HCT116 (cell line): Measurements from ENCODE around the gene SCAMP1. TPM values are rescaled to one million over a fixed set of nuclear protein-coding genes. Genes with fewer than 3 reads are reported as not detected.

ENCODE experiments used
- ATAC-seq: fragments of 200-7000 bp; cut with Tn5 transposase; 2 replicates; pipeline ENCODE4 v1.9.1; 2020; ENCODE audit warnings: mild to moderate bottlenecking, moderate library complexity
- BruUV-seq: library from RNA; stranded (reverse); fragments of 400-500 nt; replicated peaks from 2 replicates; lab custom pipeline; 2021; lab: Mats Ljungman, UMichigan
- CTCF ChIA-PET: fragments of 300-600 bp; sonication (Branson Sonifier 250); formaldehyde crosslinking; loops from one replicate; lab custom pipeline; 2021; ENCODE audit warnings: antibody characterized with exemption; lab: Charles Lee
- POLR2A ChIA-PET: fragments of 300-600, 350-600 bp; sonication (Branson Sonifier 250); formaldehyde crosslinking; loops from one replicate; lab custom pipeline; 2021; ENCODE audit warnings: antibody characterized with exemption; lab: Charles Lee
- RAD21 ChIA-PET, 2 experiments: fragments of 300-600 bp; sonication (Branson Sonifier 250); formaldehyde crosslinking; loops; one replicate each; lab custom pipeline; 2023; ENCODE audit warnings: low total read pairs in 2 of 2; ENCODE audit not compliant: uncharacterized antibody in 2 of 2, unreplicated experiment in 2 of 2, low non-redundant PET in 1 of 2; lab: Charles Lee
- DNase-seq: peaks from one replicate; pipeline ENCODE4 v3.0.0-alpha.2; 2010; ENCODE audit warnings: low read depth, low spot score
- H2AFZ ChIP-seq: fragments of 200-600 bp; shearing (Covaris generic), sonication (generic); 2 replicates; pipeline ENCODE4 v1.6.1; 2017; ENCODE audit warnings: low read depth, mixed run types, mixed read lengths, antibody characterized with exemption, low read length; ENCODE audit not compliant: poor library complexity, severe bottlenecking
- H3K27ac ChIP-seq: 2 replicates; pipeline ENCODE4 v1.5.1; 2012; ENCODE audit warnings: low read depth, low read length
- H3K27me3 ChIP-seq: fragments of 200-600 bp; sonication (generic); 2 replicates; pipeline ENCODE4 v1.6.1; 2016; ENCODE audit warnings: mixed run types, low read length, mixed read lengths; ENCODE audit not compliant: insufficient read depth
- H3K36me3 ChIP-seq, 2 experiments: fragments of 200-500 bp in 1 of 2; fragments of 200-600 bp in 1 of 2; sonication (Bioruptor generic) in 1 of 2; sonication (generic) in 1 of 2; 2 replicates each; pipeline versions ENCODE4 v1.5.1 to v1.6.1; 2014 to 2016; ENCODE audit warnings: low read length in 2 of 2, inconsistent platforms in 1 of 2, mixed read lengths in 1 of 2, mixed run types in 1 of 2; ENCODE audit not compliant: insufficient read depth in 2 of 2, control insufficient read depth in 1 of 2
- H3K4me1 ChIP-seq, 2 experiments: fragments of 200-600 bp in 1 of 2; sonication (generic) in 1 of 2; 2 replicates each; pipeline versions ENCODE4 v1.5.1 to v1.6.1; 2012 to 2017; ENCODE audit warnings: low read length in 2 of 2, inconsistent platforms in 1 of 2, mild to moderate bottlenecking in 1 of 2, mixed read lengths in 1 of 2, mixed run types in 1 of 2, moderate library complexity in 1 of 2; ENCODE audit not compliant: insufficient read depth in 2 of 2, control insufficient read depth in 1 of 2
- H3K4me2 ChIP-seq: fragments of 200-600 bp; sonication (generic); 2 replicates; pipeline ENCODE4 v1.6.1; 2017; ENCODE audit warnings: mixed run types, low read length, mixed read lengths
- H3K4me3 ChIP-seq, 2 experiments: fragments of 200-600 bp in 1 of 2; sonication (generic) in 1 of 2; replicated peaks in 1 of 2; 2 replicates each; pipeline ENCODE4 v1.5.1; 2011 to 2016; ENCODE audit warnings: low read length in 2 of 2, control low read depth in 1 of 2, low read depth in 1 of 2, mild to moderate bottlenecking in 1 of 2, mixed read lengths in 1 of 2, mixed run types in 1 of 2
- H3K79me2 ChIP-seq: fragments of 200-600 bp; sonication (generic); 2 replicates; pipeline ENCODE4 v1.6.1; 2017; ENCODE audit warnings: mild to moderate bottlenecking, mixed run types, low read length, moderate library complexity, mixed read lengths; ENCODE audit not compliant: insufficient read depth
- H3K9ac ChIP-seq: fragments of 200-600 bp; sonication (generic); 2 replicates; pipeline ENCODE4 v1.6.1; 2016; ENCODE audit warnings: low read length, mixed read lengths
- H3K9me2 ChIP-seq: fragments of 200-600 bp; sonication (generic), shearing (Covaris generic); 2 replicates; pipeline ENCODE4 v1.6.1; 2017; ENCODE audit warnings: mixed run types, mild to moderate bottlenecking, moderate library complexity; ENCODE audit not compliant: insufficient read depth
- H3K9me3 ChIP-seq, 2 experiments: fragments of 200-500 bp in 1 of 2; fragments of 200-600 bp in 1 of 2; sonication (Bioruptor generic) in 1 of 2; sonication (generic) in 1 of 2; 2 replicates each; pipeline ENCODE4 v1.6.1; 2014 to 2017; ENCODE audit warnings: low read length in 2 of 2, mixed read lengths in 2 of 2, inconsistent platforms in 1 of 2, low read depth in 1 of 2, mild to moderate bottlenecking in 1 of 2, mixed run types in 1 of 2, moderate library complexity in 1 of 2; ENCODE audit not compliant: control insufficient read depth in 1 of 2, insufficient read depth in 1 of 2
- H4K20me1 ChIP-seq: fragments of 200-600 bp; sonication (generic), shearing (Covaris generic); 2 replicates; pipeline ENCODE4 v1.6.1; 2017; ENCODE audit warnings: mixed run types, mild to moderate bottlenecking, moderate library complexity; ENCODE audit not compliant: insufficient read depth
- EGR1 ChIP-seq: IDR thresholded peaks from 2 replicates; pipeline ENCODE4 v1.6.1; 2012; ENCODE audit warnings: low read depth
- EZH2 ChIP-seq: fragments of 200-600 bp; sonication (generic); IDR thresholded peaks from 2 replicates; pipeline ENCODE4 v1.6.1; 2017; ENCODE audit warnings: antibody characterized with exemption, mixed run types
- EZH2phosphoT487 ChIP-seq: fragments of 200-600 bp; IDR thresholded peaks from 2 replicates; pipeline ENCODE4 v1.6.1; 2018; ENCODE audit warnings: antibody characterized with exemption, borderline replicate concordance
- FOSL1 ChIP-seq: IDR thresholded peaks from 2 replicates; pipeline ENCODE4 v1.6.1; 2012; ENCODE audit warnings: low read depth
- MAX ChIP-seq: IDR thresholded peaks from 2 replicates; pipeline ENCODE4 v1.6.1; 2012
- POLR2A ChIP-seq: IDR thresholded peaks from 2 replicates; pipeline ENCODE4 v1.7.0; 2011; ENCODE audit warnings: borderline replicate concordance; ENCODE audit not compliant: insufficient read depth, insufficient read length; ENCODE audit errors: extremely low read depth
- POLR2AphosphoS5 ChIP-seq: IDR thresholded peaks from 2 replicates; pipeline ENCODE4 v1.6.1; 2011; ENCODE audit warnings: mild to moderate bottlenecking, low read depth, low read length, moderate library complexity
- REST ChIP-seq: IDR thresholded peaks from 2 replicates; pipeline ENCODE4 v1.6.1; 2012; ENCODE audit warnings: low read depth
- SRF ChIP-seq: IDR thresholded peaks from 2 replicates; pipeline ENCODE4 v1.6.1; 2012; ENCODE audit warnings: low read depth
- TCF7L2 ChIP-seq: IDR thresholded peaks from 2 replicates; pipeline ENCODE4 v1.7.0; 2011; ENCODE audit warnings: borderline replicate concordance, inconsistent platforms; ENCODE audit not compliant: insufficient read depth, insufficient read length; ENCODE audit errors: extremely low read depth
- YY1 ChIP-seq: IDR thresholded peaks from 2 replicates; pipeline ENCODE4 v1.6.1; 2011; ENCODE audit warnings: low read length, low read depth, moderate library complexity, mild to moderate bottlenecking; ENCODE audit not compliant: insufficient replicate concordance; ENCODE audit errors: extremely low read depth
- ZBTB33 ChIP-seq: IDR thresholded peaks from 2 replicates; pipeline ENCODE4 v1.6.1; 2011; ENCODE audit warnings: mild to moderate bottlenecking, low read length, moderate library complexity; ENCODE audit not compliant: insufficient replicate concordance; ENCODE audit errors: extremely low read depth
- ZFX ChIP-seq: fragments of 450-650 bp; IDR thresholded peaks from 2 replicates; pipeline ENCODE4 v1.6.1; 2017
- ZNF274 ChIP-seq: fragments of 200-500 bp; sonication (Bioruptor generic); IDR thresholded peaks from 2 replicates; pipeline ENCODE4 v1.6.1; 2014; ENCODE audit warnings: mild to moderate bottlenecking, low read depth, low read length, inconsistent platforms
- intact Hi-C: fragments of 100-400 bp; cut with micrococcal nuclease; formaldehyde crosslinking; loops from 2 replicates; pipeline ENCODE4 v1.10.0; 2022
- total RNA-seq: library from RNA; stranded (reverse); gene quantifications from one replicate; pipeline ENCODE4 v1.2.1, GENCODE V29; 2021; ENCODE audit not compliant: unreplicated experiment
- TF ChIP-seq, protein P1 (sequence below): IDR thresholded peaks from 2 replicates; pipeline ENCODE4 v1.6.1; 2012

SCAMP1 gene
- total RNA-seq, 1 experiment from 2014 or later, result 46.4 TPM

GRCh38 chr5:78345485-78345884, 14.9 kb upstream of the SCAMP1 start:
- no peak for TF ChIP-seq MAX
- TF ChIP-seq TCF7L2, result no peak
- ATAC-seq, result no peak
- H3K27ac ChIP-seq, result no peak overlapping the region

DNA sequence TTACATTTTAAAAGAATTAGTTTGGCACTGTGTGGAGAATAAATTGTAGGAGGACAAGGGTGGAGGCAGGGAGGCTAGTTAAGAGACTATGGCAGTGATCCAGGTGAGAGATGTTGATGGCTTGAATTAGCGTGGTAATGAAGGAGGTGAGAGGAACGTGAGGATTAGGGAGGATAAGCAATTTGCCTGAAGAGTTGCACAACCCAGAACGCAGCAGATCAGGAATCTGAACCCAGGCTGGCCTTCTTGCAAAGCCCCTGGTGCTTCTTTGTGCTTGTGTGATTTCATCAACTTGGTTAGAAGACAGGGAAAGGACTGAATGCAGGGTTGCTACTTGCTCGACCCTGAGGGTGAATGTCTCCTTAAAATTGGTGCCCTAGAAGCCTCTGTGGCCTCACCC, 6.9 kb upstream of the SCAMP1 start:
- Histone ChIP-seq H3K27me3 (no peaks in the 10 kb centered on the region), H3K36me3 (no peaks in the 10 kb centered on the region), H3K9me3 (no peaks in the 10 kb centered on the region), H3K4me3 (no peak overlapping the region), H3K9ac (no peak overlapping the region), H3K4me2 (no peak overlapping the region), H3K27ac (no peak overlapping the region), H3K9me2 (no peaks in the 10 kb centered on the region)
- intact Hi-C loops, result no loop called here
- DNase-seq, result no peak
- ChIA-PET CTCF (no interaction called here), RAD21 (no interaction called here)
- TF ChIP-seq ZNF274 (no peak), EGR1 (no peak), ZBTB33 (no peak), ZFX (no peak), YY1 (no peak), FOSL1 (no peak), EZH2phosphoT487 (no peak), POLR2A (no peak), SRF (no peak), REST (no peak), POLR2AphosphoS5 (no peak), EZH2 (no peak)
- TF ChIP-seq, protein P1, sequence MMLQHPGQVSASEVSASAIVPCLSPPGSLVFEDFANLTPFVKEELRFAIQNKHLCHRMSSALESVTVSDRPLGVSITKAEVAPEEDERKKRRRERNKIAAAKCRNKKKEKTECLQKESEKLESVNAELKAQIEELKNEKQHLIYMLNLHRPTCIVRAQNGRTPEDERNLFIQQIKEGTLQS, result no peak
- TF ChIP-seq, all 23 proteins: peak for 0
- BruUV-seq, result no TSS peak
- H4K20me1 ChIP-seq, result no peaks in the 10 kb centered on the region
- POLR2A ChIA-PET, result no interaction called here
- no peak overlapping the region for H2AFZ ChIP-seq
- no peak for ATAC-seq
- peaks cover 3% of the 10 kb centered on the region for H3K79me2 ChIP-seq
- no peaks in the 10 kb centered on the region for H3K4me1 ChIP-seq

More at GRCh38 chr5:78345485-78345884, 14.9 kb upstream of the SCAMP1 start:
- no TSS peak for BruUV-seq
- ChIA-PET POLR2A (no interaction called here), RAD21 (no interaction called here), CTCF (no interaction called here)
- H3K4me1 ChIP-seq, result no peaks in the 10 kb centered on the region; a peak in 1 of 4 replicates
- no peak for DNase-seq
- H3K36me3 ChIP-seq, result no peaks in the 10 kb centered on the region
- no peaks in the 10 kb centered on the region for H3K27me3 ChIP-seq
- H2AFZ ChIP-seq, result no peak overlapping the region
- H3K9ac ChIP-seq, result no peak overlapping the region
- no peaks in the 10 kb centered on the region for H3K9me2 ChIP-seq
- H3K79me2 ChIP-seq, result no peaks in the 10 kb centered on the region
- no peaks in the 10 kb centered on the region for H4K20me1 ChIP-seq
- no peaks in the 10 kb centered on the region for H3K9me3 ChIP-seq
- intact Hi-C loops, result no loop called here
- no peak overlapping the region for H3K4me2 ChIP-seq
- H3K4me3 ChIP-seq, result no peak overlapping the region
